ENCODE measurements around the gene PARD3.
"Not testable (repeated sequence)": the region's sequence is repeated elsewhere in the genome, so short reads cannot be mapped to it uniquely, and the experiment has no call there.

The PARD3 gene

DNA sequence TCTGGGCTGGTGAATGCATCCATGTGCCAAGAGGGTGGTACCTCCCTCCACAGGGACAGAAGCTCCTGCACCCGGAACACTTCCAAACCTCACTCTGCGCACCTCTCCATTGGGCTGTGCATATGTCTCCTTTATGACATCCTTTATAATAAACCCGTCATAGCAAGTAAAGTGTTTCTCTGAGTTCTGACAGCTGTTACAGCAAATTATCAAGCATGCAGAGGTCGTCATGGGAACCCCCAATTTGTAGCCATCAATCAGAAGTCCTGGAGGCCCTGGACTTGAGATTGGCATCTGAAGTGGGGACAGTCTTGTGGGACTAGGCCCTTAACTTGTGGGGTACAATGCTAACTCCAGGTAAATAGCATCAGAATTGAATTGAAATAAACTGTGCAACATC is 29.4 kb upstream of the PARD3 start:
- CTCF ChIA-PET: no interaction called here
- no peak overlapping the region for H3K4me3 ChIP-seq (ENCODE audit: low read depth, low read length)
- POLR2A ChIA-PET: no interaction called here
- TF ChIP-seq, protein P1, sequence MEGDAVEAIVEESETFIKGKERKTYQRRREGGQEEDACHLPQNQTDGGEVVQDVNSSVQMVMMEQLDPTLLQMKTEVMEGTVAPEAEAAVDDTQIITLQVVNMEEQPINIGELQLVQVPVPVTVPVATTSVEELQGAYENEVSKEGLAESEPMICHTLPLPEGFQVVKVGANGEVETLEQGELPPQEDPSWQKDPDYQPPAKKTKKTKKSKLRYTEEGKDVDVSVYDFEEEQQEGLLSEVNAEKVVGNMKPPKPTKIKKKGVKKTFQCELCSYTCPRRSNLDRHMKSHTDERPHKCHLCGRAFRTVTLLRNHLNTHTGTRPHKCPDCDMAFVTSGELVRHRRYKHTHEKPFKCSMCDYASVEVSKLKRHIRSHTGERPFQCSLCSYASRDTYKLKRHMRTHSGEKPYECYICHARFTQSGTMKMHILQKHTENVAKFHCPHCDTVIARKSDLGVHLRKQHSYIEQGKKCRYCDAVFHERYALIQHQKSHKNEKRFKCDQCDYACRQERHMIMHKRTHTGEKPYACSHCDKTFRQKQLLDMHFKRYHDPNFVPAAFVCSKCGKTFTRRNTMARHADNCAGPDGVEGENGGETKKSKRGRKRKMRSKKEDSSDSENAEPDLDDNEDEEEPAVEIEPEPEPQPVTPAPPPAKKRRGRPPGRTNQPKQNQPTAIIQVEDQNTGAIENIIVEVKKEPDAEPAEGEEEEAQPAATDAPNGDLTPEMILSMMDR (IDR thresholded peaks at IDR 0.05; ENCODE audit: insufficient read depth, low read length, missing control alignments): no peak
- DNase-seq (ENCODE audit: low read depth, low spot score): no peak

DNA sequence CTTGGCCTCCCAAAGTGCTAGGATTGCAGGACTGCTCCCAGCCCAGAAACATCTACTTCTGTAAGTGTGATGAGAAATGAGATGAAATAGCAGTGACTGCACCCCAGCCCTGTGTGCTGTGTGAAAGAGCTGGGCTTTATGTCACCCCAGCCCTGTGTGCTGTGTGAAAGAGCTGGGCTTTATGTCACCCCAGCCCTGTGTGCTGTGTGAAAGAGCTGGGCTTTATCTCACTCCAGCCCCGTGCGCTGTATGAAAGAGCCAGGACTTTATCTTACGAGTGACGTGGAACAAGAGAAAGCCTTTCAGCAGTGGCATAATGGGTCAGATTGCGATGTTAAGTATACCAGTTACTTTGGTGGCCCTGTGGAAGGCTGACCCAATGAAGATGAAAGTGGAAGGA is 28.4 kb upstream of the PARD3 start:
- CTCF ChIA-PET; POLR2A ChIA-PET; DNase-seq (ENCODE audit: low read depth, low spot score): not testable (repeated sequence)

DNA sequence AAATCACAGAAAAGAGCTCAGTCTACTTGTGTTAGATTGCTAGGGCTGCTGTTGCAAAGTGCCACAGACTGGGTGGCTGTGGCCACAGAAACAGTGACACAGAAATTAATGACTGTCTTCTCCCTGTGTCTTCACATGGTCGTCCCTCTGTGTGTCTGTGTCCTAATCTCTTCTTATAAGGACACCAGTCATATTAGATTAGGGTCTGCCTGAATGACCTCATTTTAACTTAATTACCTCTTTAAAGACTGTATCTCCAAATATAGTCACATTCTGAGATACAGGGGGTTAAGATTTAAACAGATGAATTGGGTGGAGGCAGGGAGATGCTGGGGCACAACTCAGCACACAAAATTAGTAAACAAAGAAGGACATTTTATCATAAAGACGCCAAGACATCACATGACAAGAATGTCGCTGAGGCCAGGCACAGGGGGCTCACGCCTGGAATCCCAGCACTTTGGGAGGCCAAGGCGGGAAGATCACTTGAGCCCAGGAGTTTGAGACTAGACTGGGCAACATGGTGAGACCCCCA is 23.3 kb upstream of the PARD3 start:
- no peak overlapping the region for H3K4me3 ChIP-seq (ENCODE audit: low read depth, low read length)
- ChIA-PET CTCF (no interaction called here), POLR2A (no interaction called here)
- DNase-seq (ENCODE audit: low read depth, low spot score): no peak
- TF ChIP-seq, protein P1 (IDR thresholded peaks at IDR 0.05; ENCODE audit: insufficient read depth, low read length, missing control alignments): no peak

More for the DNA sequence above, 28.4 kb upstream of the PARD3 start:
- not testable (repeated sequence) for H3K4me3 ChIP-seq (ENCODE audit: low read depth, low read length)

DNA sequence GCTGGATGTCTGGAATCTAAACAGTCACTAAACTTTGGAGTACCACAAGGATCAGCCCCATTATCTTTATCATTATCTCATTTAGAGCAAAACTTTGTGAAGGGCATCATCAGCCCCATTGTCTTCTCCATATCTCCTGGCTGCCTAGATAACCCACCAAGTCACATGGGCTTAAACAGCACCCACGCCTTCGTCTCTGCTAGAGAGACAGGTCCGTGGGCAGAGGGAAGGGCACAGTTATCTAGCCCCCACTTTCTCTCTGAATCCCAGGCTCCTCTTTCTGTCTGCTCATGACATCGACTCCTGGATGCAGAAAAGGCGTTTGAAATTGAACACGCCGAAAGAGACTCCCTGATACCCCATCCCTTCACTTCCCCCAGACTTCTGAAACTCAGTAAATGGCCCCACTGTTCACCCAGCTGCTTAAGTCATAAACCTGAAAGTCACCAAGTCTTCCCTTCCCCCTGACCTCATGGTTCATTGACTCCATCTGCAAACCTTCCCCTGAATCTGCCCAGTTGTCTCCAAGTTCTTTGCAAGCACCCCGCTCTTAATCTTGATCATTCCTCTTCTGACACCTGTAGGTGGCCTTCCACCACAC is 20.9 kb upstream of the PARD3 start:
- TF ChIP-seq, protein P1 (IDR thresholded peaks at IDR 0.05; ENCODE audit: insufficient read depth, low read length, missing control alignments): no peak
- no peak overlapping the region for H3K4me3 ChIP-seq (ENCODE audit: low read depth, low read length)
- POLR2A ChIA-PET: no interaction called here
- CTCF ChIA-PET: no interaction called here
- no peak for DNase-seq (ENCODE audit: low read depth, low spot score)

DNA sequence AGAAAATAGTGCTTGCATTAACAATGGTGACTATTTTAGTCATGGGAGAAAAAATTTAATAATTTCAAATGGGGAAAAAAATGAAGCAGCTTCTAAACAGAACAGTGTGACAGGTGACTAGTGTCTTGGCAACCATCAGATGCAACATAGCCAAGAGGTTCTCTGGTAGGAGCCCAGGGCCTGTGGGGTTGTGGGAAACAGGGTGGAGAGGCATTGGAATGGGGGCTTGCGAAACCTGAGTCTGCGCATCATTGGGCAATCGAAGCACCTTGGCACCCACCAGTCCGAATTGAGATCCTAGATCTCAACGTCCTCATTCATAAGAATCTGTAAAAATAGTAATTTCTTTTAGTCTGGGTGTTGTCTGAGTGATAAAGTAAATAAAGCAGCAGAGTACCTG is 19.2 kb upstream of the PARD3 start:
- TF ChIP-seq, protein P1 (IDR thresholded peaks at IDR 0.05; ENCODE audit: insufficient read depth, low read length, missing control alignments): no peak
- DNase-seq (ENCODE audit: low read depth, low spot score): no peak
- no peak overlapping the region for H3K4me3 ChIP-seq (ENCODE audit: low read depth, low read length)
- ChIA-PET CTCF (no interaction called here), POLR2A (no interaction called here)

DNA sequence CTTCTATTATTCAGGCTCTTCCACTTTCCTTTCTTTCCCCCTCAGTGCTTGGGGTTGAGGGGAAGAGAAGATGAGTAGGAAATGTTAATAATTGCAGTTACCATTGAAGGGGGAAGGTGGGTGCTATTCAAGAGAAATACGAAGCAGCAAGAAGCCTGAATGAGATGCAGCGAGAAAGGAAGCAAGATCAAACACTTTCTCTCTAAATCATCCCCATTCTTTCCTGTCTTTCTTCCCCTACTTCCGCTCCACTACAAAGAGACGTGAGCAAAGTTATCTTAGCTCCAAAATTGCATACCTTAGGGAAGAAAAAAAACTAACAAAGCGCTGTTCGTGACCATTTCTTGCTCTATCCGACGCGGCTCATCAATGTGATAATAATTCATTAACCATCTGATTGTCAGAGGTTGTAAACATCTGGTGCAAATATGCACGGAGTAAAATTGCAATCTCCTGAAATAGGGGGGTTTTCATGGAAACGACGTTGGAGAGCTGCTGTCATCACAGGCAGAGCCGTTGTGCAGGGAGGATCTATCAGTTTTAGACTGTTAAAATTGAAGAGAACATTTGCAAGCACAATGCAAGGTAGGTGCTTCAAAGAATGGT is 15.2 kb upstream of the PARD3 start:
- H3K4me3 ChIP-seq (ENCODE audit: low read depth, low read length): peak overlapping the region; percentile 16
- ChIA-PET CTCF (interaction anchor here (1.0 kb wide), 1 partner anchor 164 kb away, joined by 3 read pairs; no protein-coding TSS in a partner anchor), POLR2A (no interaction called here)
- TF ChIP-seq, protein P1 (IDR thresholded peaks at IDR 0.05; ENCODE audit: insufficient read depth, low read length, missing control alignments): no peak
- no peak for DNase-seq (ENCODE audit: low read depth, low spot score)

Measured in AG04449 (cell line).